ENCODE results near the gene ZNF764.

The ZNF764 gene

GRCh38 chr16:30569746-30570635 is 11.8 kb upstream of the ZNF764 start:
- DNase-seq: no peak

- no peak for DNase-seq
Measured at GRCh38 chr16:30569281-30569680, 11.1 kb upstream of the ZNF764 start.

GRCh38 chr16:30567991-30568638 is 9.9 kb upstream of the ZNF764 start:
- peak; percentile 71 to 73 for DNase-seq

GRCh38 chr16:30567160-30567990 is 9.2 kb upstream of the ZNF764 start:
- DNase-seq: peak; percentile 57 to 68

- DNase-seq: no peak
Measured at GRCh38 chr16:30566531-30566930, 8.4 kb upstream of the ZNF764 start.

GRCh38 chr16:30565984-30566383 is 7.8 kb upstream of the ZNF764 start:
- no peak for DNase-seq

GRCh38 chr16:30565526-30565925 is 7.4 kb upstream of the ZNF764 start:
- no peak for DNase-seq

- no peak for DNase-seq
Measured at GRCh38 chr16:30562021-30562420, 3.8 kb upstream of the ZNF764 start.

GRCh38 chr16:30561089-30561816 is 3.1 kb upstream of the ZNF764 start:
- peak; percentile 31 to 43 for DNase-seq

GRCh38 chr16:30559690-30560089 is 1.5 kb upstream of the ZNF764 start:
- DNase-seq: no peak

- DNase-seq: no peak
Measured at GRCh38 chr16:30558789-30559377, 709 bp upstream of the ZNF764 start.

GRCh38 chr16:30557707-30557956 is 542 bp downstream of the ZNF764 start:
- DNase-seq: peak in 1 of 2 donors; percentile 54

GRCh38 chr16:30556125-30556473 is 2.1 kb downstream of the ZNF764 start:
- no peak for DNase-seq

GRCh38 chr16:30555315-30556124 is 2.7 kb downstream of the ZNF764 start:
- DNase-seq: no peak

- no peak for DNase-seq
Measured at GRCh38 chr16:30554557-30555314, 3.4 kb downstream of the ZNF764 start.

GRCh38 chr16:30553393-30553899 is 4.7 kb downstream of the ZNF764 start:
- no peak for DNase-seq

- no peak for DNase-seq
Measured at GRCh38 chr16:30552956-30553355, 5.2 kb downstream of the ZNF764 start.

- peak; percentile 66 to 84 for DNase-seq
Measured at GRCh38 chr16:30551781-30552180, 6.4 kb downstream of the ZNF764 start.

GRCh38 chr16:30548416-30549253 is 9.5 kb downstream of the ZNF764 start:
- no peak for DNase-seq

- DNase-seq: no peak
Measured at GRCh38 chr16:30546115-30546514, 12.1 kb downstream of the ZNF764 start.

All from CD4-positive, alpha-beta T cell treated with Interleukin-1 beta for 1 hour (primary cell).